Loucy (cell line): ENCODE data around the gene TTC16.

Experiments
- EZH2phosphoT487 ChIP-seq: fragments of 200-600 bp; IDR thresholded peaks from 2 replicates; pipeline ENCODE4 v1.6.1; 2018; ENCODE audit warnings: antibody characterized with exemption, mild to moderate bottlenecking, moderate library complexity, borderline replicate concordance
- TF ChIP-seq, protein P1 (sequence below): fragments of 200-600 bp; sonication (generic); conservative IDR thresholded peaks from 2 replicates; pipeline ENCODE4 v1.5.1; 2014; ENCODE audit warnings: mild to moderate bottlenecking, antibody characterized with exemption, low read length

GRCh38 chr9:127755061-127756060 is 39.5 kb downstream of the TTC16 start:
- TF ChIP-seq, protein P1, sequence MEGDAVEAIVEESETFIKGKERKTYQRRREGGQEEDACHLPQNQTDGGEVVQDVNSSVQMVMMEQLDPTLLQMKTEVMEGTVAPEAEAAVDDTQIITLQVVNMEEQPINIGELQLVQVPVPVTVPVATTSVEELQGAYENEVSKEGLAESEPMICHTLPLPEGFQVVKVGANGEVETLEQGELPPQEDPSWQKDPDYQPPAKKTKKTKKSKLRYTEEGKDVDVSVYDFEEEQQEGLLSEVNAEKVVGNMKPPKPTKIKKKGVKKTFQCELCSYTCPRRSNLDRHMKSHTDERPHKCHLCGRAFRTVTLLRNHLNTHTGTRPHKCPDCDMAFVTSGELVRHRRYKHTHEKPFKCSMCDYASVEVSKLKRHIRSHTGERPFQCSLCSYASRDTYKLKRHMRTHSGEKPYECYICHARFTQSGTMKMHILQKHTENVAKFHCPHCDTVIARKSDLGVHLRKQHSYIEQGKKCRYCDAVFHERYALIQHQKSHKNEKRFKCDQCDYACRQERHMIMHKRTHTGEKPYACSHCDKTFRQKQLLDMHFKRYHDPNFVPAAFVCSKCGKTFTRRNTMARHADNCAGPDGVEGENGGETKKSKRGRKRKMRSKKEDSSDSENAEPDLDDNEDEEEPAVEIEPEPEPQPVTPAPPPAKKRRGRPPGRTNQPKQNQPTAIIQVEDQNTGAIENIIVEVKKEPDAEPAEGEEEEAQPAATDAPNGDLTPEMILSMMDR, result no peak
- no peak for TF ChIP-seq EZH2phosphoT487
